VCaP (cell line): Measurements from ENCODE around the gene ABCB11.

Experiments used
- H3K27ac ChIP-seq: fragments of 450-650 bp; 2 replicates; pipeline ENCODE4 v1.5.1; 2017
- CTCF ChIP-seq: fragments of 450-650 bp; conservative IDR thresholded peaks from 2 replicates; pipeline ENCODE4 v1.5.1; 2017; ENCODE audit warnings: mild to moderate bottlenecking, moderate library complexity

Gene ABCB11

GRCh38 chr2:168928113-168928831, 102.9 kb downstream of the ABCB11 start:
- H3K27ac ChIP-seq: peak overlapping the region; percentile 4; the same call in 1 of the 2 replicates
- no peak for TF ChIP-seq CTCF

GRCh38 chr2:168926621-168927386, 104.3 kb downstream of the ABCB11 start:
- no peak for TF ChIP-seq CTCF
- no peak overlapping the region for H3K27ac ChIP-seq

- no peak overlapping the region for H3K27ac ChIP-seq
- peak; percentile 72 for TF ChIP-seq CTCF
Measured at GRCh38 chr2:168920504-168921157, 110.5 kb downstream of the ABCB11 start.

- no peak for TF ChIP-seq CTCF
- H3K27ac ChIP-seq: no peak overlapping the region
Measured at GRCh38 chr2:168916331-168916675, 114.8 kb downstream of the ABCB11 start.

- no peak overlapping the region for H3K27ac ChIP-seq
- no peak for TF ChIP-seq CTCF
Measured at GRCh38 chr2:168915441-168916330, 115.4 kb downstream of the ABCB11 start.

- no peak for TF ChIP-seq CTCF
- H3K27ac ChIP-seq: no peak overlapping the region
Measured at GRCh38 chr2:168913495-168913894, 117.6 kb downstream of the ABCB11 start.
